ENCODE data around the gene TUT7.

Gene TUT7

DNA sequence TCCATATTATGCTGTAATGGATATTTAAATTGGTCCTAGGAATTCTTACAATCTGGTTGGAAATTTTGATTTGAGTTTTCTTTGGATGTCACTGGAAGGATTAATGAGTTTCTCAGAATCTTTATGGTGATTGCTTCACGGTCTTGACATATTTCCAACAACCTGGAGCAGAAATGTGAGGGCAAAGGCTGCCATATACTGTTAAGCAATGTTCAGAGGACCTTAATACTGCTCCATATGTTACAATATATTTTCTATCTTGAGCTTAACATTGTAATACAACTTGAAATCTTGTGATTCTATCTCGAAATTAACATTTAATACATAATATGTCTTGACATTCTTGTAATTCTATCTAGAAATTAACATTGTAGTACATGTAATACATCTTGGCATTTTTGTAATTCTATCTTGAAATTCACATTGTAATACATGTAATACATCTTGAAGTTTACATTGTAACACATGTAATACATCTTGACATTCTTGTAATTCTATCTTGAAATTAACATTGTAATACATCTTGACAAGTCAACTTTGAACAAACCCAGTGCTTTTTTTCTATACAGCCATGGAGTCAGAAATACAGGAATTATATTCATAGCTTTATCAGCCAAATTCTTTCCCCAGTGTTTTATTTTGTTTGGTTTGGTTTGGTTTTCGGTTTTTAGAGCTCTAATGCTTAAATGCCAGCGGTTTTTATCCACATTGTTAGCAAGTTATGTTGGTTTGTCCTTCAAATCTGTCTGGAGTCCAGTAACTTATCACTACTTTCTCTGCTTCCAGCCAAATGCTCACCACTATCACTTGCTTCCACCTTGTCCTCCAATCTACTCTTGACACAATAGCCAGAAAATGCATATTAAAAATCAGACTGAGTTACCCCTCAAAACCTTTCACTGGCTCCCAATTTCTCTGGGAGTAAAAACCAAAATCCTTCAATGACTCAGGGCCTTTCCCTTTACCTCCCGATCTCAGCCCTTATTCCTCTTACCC lies 3.0 kb upstream of the TUT7 start:
- Histone ChIP-seq H3K36me3 (ENCODE audit: control insufficient read depth in 2 of 2, insufficient read depth in 1 of 2, low read length in 2 of 2) (peaks cover 0 to 6% of the 10 kb centered on the region in 2 experiments; a peak in 1 of 3 replicates), H3K4me3 (ENCODE audit: low read depth, low read length) (no peak overlapping the region), H3K27ac (ENCODE audit: extremely low read depth, low read depth, low read length) (no peak overlapping the region), H3K4me1 (ENCODE audit: control insufficient read depth, insufficient read depth, low read length) (peaks cover 8% of the 10 kb centered on the region), H3K9me3 (ENCODE audit: control insufficient read depth, insufficient read depth, low read depth, low read length) (no peaks in the 10 kb centered on the region)
- CTCF ChIA-PET, result interaction anchor here (1.6 kb wide), 1 partner anchor 155 kb away, joined by 3 read pairs; no protein-coding TSS in a partner anchor
- POLR2A ChIA-PET, result no interaction called here
- TF ChIP-seq, protein P1, sequence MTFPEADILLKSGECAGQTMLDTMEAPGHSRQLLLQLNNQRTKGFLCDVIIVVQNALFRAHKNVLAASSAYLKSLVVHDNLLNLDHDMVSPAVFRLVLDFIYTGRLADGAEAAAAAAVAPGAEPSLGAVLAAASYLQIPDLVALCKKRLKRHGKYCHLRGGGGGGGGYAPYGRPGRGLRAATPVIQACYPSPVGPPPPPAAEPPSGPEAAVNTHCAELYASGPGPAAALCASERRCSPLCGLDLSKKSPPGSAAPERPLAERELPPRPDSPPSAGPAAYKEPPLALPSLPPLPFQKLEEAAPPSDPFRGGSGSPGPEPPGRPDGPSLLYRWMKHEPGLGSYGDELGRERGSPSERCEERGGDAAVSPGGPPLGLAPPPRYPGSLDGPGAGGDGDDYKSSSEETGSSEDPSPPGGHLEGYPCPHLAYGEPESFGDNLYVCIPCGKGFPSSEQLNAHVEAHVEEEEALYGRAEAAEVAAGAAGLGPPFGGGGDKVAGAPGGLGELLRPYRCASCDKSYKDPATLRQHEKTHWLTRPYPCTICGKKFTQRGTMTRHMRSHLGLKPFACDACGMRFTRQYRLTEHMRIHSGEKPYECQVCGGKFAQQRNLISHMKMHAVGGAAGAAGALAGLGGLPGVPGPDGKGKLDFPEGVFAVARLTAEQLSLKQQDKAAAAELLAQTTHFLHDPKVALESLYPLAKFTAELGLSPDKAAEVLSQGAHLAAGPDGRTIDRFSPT (tag by site-specific recombination; IDR thresholded peaks at IDR 0.05), result no peak
- TF ChIP-seq IKZF3 (tag by site-specific recombination; IDR thresholded peaks at IDR 0.05) (no peak), ZNF140 (tag by site-specific recombination; IDR thresholded peaks at IDR 0.05) (no peak), KLF8 (tag by site-specific recombination; IDR thresholded peaks at IDR 0.05) (no peak), ZNF610 (tag by site-specific recombination; IDR thresholded peaks at IDR 0.05; ENCODE audit: borderline replicate concordance) (no peak), ZNF221 (tag by site-specific recombination; IDR thresholded peaks at IDR 0.05; ENCODE audit: borderline replicate concordance) (no peak), ZNF571 (tag by site-specific recombination; IDR thresholded peaks at IDR 0.05) (no peak), ZFP41 (tag by site-specific recombination; IDR thresholded peaks at IDR 0.05; ENCODE audit: borderline replicate concordance) (no peak)
- TF ChIP-seq, protein P2, sequence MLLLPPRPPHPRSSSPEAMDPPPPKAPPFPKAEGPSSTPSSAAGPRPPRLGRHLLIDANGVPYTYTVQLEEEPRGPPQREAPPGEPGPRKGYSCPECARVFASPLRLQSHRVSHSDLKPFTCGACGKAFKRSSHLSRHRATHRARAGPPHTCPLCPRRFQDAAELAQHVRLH (tag by site-specific recombination; IDR thresholded peaks at IDR 0.05), result no peak
- TF ChIP-seq, protein P3, sequence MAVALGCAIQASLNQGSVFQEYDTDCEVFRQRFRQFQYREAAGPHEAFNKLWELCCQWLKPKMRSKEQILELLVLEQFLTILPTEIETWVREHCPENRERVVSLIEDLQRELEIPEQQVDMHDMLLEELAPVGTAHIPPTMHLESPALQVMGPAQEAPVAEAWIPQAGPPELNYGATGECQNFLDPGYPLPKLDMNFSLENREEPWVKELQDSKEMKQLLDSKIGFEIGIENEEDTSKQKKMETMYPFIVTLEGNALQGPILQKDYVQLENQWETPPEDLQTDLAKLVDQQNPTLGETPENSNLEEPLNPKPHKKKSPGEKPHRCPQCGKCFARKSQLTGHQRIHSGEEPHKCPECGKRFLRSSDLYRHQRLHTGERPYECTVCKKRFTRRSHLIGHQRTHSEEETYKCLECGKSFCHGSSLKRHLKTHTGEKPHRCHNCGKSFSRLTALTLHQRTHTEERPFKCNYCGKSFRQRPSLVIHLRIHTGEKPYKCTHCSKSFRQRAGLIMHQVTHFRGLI (tag by site-specific recombination; IDR thresholded peaks at IDR 0.05), result no peak

DNA sequence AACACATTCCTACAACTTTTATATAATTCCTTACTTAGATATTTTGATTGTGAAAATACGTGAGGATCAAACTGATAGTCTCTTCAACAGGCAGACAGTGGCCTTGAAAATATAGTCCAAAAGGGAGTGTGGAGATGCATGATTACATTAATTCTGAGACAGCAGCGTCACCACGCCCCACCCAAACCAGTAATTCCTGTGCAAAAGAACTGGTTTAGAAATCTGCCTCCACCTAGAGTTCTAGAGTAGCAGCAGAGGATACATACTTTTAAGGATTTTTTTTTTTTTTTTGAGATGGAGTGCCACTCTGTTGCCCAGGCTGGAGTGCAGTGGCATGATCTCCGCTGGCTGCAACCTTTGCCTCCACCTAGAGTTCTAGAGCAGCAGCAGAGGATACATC lies 1.6 kb upstream of the TUT7 start:
- Histone ChIP-seq H3K4me1 (ENCODE audit: control insufficient read depth, insufficient read depth, low read length) (peaks cover 8% of the 10 kb centered on the region), H3K36me3 (ENCODE audit: control insufficient read depth in 2 of 2, insufficient read depth in 1 of 2, low read length in 2 of 2) (peaks cover 0 to 6% of the 10 kb centered on the region in 2 experiments; a peak in 1 of 3 replicates), H3K9me3 (ENCODE audit: control insufficient read depth, insufficient read depth, low read depth, low read length) (no peaks in the 10 kb centered on the region), H3K4me3 (ENCODE audit: low read depth, low read length) (no peak overlapping the region), H3K27ac (ENCODE audit: extremely low read depth, low read depth, low read length) (no peak overlapping the region)
- CTCF ChIA-PET, result no interaction called here
- POLR2A ChIA-PET, result no interaction called here
- TF ChIP-seq ZNF558 (tag by site-specific recombination; IDR thresholded peaks at IDR 0.05) (no peak), RBAK (tag by site-specific recombination; IDR thresholded peaks at IDR 0.05) (no peak)

DNA sequence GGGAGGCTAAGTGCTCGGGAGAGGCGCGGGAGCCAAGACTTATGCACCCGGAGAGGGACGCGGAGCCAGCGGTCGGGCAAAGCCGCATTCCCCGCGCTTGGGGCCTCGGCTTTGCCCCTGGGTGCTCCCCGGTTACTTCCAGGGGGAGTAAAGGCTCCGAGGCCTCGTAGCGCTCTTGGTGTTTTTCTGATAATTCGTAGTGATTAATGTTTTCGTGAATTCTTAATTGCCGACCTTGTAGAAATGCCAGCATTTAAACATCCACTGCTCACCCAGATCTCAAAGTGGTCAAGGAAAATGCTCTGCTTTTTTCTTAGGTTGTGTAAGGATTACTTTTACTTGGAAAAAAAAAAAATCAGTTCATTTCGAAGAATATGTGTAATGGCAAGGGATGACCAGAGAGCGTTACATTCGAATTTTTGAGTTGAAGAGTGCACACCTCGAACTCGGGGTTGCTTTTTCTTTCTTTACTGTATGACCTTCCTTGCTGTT lies 654 bp upstream of the TUT7 start:
- ChIA-PET CTCF (interaction anchor here (0.6 kb wide), 1 partner anchor 12 kb away, joined by 3 read pairs; no protein-coding TSS in a partner anchor), POLR2A (interaction anchor here (0.6 kb wide), 1 partner anchor 88 kb away, joined by 3 read pairs; no protein-coding TSS in a partner anchor)
- peaks cover 0 to 6% of the 10 kb centered on the region in 2 experiments; a peak in 1 of 3 replicates for H3K36me3 ChIP-seq (ENCODE audit: control insufficient read depth in 2 of 2, insufficient read depth in 1 of 2, low read length in 2 of 2)
- peaks cover 8% of the 10 kb centered on the region for H3K4me1 ChIP-seq (ENCODE audit: control insufficient read depth, insufficient read depth, low read length)
- peak overlapping the region; percentile 61; the same call in 1 of the 2 replicates for H3K27ac ChIP-seq (ENCODE audit: extremely low read depth, low read depth, low read length)
- peak overlapping the region; percentile 87 for H3K4me3 ChIP-seq (ENCODE audit: low read depth, low read length)
- H3K9me3 ChIP-seq (ENCODE audit: control insufficient read depth, insufficient read depth, low read depth, low read length), result no peaks in the 10 kb centered on the region
- TF ChIP-seq ZNF658 (tag by site-specific recombination; IDR thresholded peaks at IDR 0.05), result no peak
- no peak for TF ChIP-seq ZNF157 (tag by site-specific recombination; IDR thresholded peaks at IDR 0.05)
- TF ChIP-seq GLIS2 (tag by site-specific recombination; IDR thresholded peaks at IDR 0.05), result peak; percentile 5; the same call in 1 of the 2 replicates
- TF ChIP-seq, protein P4, sequence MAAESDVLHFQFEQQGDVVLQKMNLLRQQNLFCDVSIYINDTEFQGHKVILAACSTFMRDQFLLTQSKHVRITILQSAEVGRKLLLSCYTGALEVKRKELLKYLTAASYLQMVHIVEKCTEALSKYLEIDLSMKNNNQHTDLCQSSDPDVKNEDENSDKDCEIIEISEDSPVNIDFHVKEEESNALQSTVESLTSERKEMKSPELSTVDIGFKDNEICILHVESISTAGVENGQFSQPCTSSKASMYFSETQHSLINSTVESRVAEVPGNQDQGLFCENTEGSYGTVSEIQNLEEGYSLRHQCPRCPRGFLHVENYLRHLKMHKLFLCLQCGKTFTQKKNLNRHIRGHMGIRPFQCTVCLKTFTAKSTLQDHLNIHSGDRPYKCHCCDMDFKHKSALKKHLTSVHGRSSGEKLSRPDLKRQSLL (tag by site-specific recombination; IDR thresholded peaks at IDR 0.05), result peak; percentile 77
- no peak for TF ChIP-seq ZNF324 (tag by site-specific recombination; IDR thresholded peaks at IDR 0.05)
- TF ChIP-seq ZNF274 (IDR thresholded peaks at IDR 0.05; ENCODE audit: low read length), result no peak
- no peak for TF ChIP-seq ZNF274 (tag by site-specific recombination; IDR thresholded peaks at IDR 0.05; ENCODE audit: borderline replicate concordance)
- 0 out of 2 replicates have a peak, but pooled peaks have one; percentile 3 for TF ChIP-seq ZBTB8A (tag by site-specific recombination; IDR thresholded peaks at IDR 0.05)
- peak; percentile 5 for TF ChIP-seq ZNF335 (tag by site-specific recombination; conservative IDR thresholded peaks at IDR 0.05)
- TF ChIP-seq, protein P5, sequence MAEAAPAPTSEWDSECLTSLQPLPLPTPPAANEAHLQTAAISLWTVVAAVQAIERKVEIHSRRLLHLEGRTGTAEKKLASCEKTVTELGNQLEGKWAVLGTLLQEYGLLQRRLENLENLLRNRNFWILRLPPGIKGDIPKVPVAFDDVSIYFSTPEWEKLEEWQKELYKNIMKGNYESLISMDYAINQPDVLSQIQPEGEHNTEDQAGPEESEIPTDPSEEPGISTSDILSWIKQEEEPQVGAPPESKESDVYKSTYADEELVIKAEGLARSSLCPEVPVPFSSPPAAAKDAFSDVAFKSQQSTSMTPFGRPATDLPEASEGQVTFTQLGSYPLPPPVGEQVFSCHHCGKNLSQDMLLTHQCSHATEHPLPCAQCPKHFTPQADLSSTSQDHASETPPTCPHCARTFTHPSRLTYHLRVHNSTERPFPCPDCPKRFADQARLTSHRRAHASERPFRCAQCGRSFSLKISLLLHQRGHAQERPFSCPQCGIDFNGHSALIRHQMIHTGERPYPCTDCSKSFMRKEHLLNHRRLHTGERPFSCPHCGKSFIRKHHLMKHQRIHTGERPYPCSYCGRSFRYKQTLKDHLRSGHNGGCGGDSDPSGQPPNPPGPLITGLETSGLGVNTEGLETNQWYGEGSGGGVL (tag by site-specific recombination; IDR thresholded peaks at IDR 0.05), result no peak
- TF ChIP-seq, protein P2 (tag by site-specific recombination; IDR thresholded peaks at IDR 0.05), result no peak
